Lower lobe of right lung (tissue), 2 donors: ENCODE data around the gene MOB3B. TPM values are rescaled to one million over a fixed set of nuclear protein-coding genes. Genes with fewer than 3 reads are reported as not detected.

Source experiments
- ATAC-seq, 2 donors: fragments of 200-7000 bp; cut with Tn5 transposase; one replicate each; pipeline ENCODE4 v1.9.1; 2020 to 2022; ENCODE audit warnings: mild to moderate bottlenecking in 2 of 2, moderate library complexity in 2 of 2
- DNase-seq: peaks from one replicate; pipeline ENCODE4 v3.0.0-alpha.2; 2020
- H3K27ac ChIP-seq: fragments of 200-600 bp; one replicate; pipeline ENCODE4 v1.8.0; 2022
- H3K27me3 ChIP-seq: fragments of 200-600 bp; one replicate; pipeline ENCODE4 v1.8.0; 2022; ENCODE audit warnings: low read depth
- H3K36me3 ChIP-seq: fragments of 200-600 bp; one replicate; pipeline ENCODE4 v1.8.0; 2022; ENCODE audit warnings: mild to moderate bottlenecking
- H3K4me1 ChIP-seq: fragments of 200-600 bp; one replicate; pipeline ENCODE4 v1.8.0; 2022
- H3K4me3 ChIP-seq: fragments of 200-600 bp; one replicate; pipeline ENCODE4 v1.8.0; 2022; ENCODE audit warnings: mild to moderate bottlenecking
- H3K9me3 ChIP-seq: fragments of 200-600 bp; one replicate; pipeline ENCODE4 v1.8.0; 2022
- CTCF ChIP-seq: fragments of 200-600 bp; IDR thresholded peaks from one replicate; pipeline ENCODE4 v1.8.0; 2022; ENCODE audit warnings: antibody characterized with exemption, mild to moderate bottlenecking
- intact Hi-C: fragments of 100-400 bp; cut with DNase I; formaldehyde crosslinking; loops from one replicate; pipeline ENCODE4 v1.11.0; 2022
- total RNA-seq: library from RNA; stranded (reverse); fragmentation: NEBNext Ultra II Directional; extraction: Animal tissue kit (Norgen Biotek cat#: 25700); gene quantifications from one replicate; pipeline ENCODE4 v1.2.1, GENCODE V29; 2021
- donor health status: DM: no; HTN: yes; CAD: no; lungs with severe emphysema.

MOB3B gene
- total RNA-seq, 1 donor from 2014 or later: 22.7 TPM

- no peak for DNase-seq
- intact Hi-C loops: no loop called here
- no peak for TF ChIP-seq CTCF
- H3K27me3 ChIP-seq: no peaks in the 10 kb centered on the region
- peaks cover 3% of the 10 kb centered on the region for H3K4me1 ChIP-seq
- no peaks in the 10 kb centered on the region for H3K9me3 ChIP-seq
- no peaks in the 10 kb centered on the region for H3K36me3 ChIP-seq
- H3K27ac ChIP-seq: no peak overlapping the region
- no peak for ATAC-seq
- H3K4me3 ChIP-seq: no peak overlapping the region
Observed at GRCh38 chr9:27328483-27328882, 201.1 kb downstream of the MOB3B start.

- Histone ChIP-seq H3K36me3 (no peaks in the 10 kb centered on the region), H3K27me3 (no peaks in the 10 kb centered on the region), H3K4me3 (no peak overlapping the region), H3K27ac (no peak overlapping the region), H3K4me1 (no peaks in the 10 kb centered on the region), H3K9me3 (no peaks in the 10 kb centered on the region)
- ATAC-seq (no peak), DNase-seq (no peak)
- TF ChIP-seq CTCF: no peak
- intact Hi-C loops: no loop called here
Observed at GRCh38 chr9:27311184-27311583, 218.4 kb downstream of the MOB3B start.

- Histone ChIP-seq H3K27ac (no peak overlapping the region), H3K4me3 (no peak overlapping the region), H3K4me1 (no peaks in the 10 kb centered on the region), H3K9me3 (no peaks in the 10 kb centered on the region), H3K27me3 (no peaks in the 10 kb centered on the region), H3K36me3 (no peaks in the 10 kb centered on the region)
- ATAC-seq: no peak
- DNase-seq: no peak
- intact Hi-C loops: no loop called here
- TF ChIP-seq CTCF: no peak
Observed at GRCh38 chr9:27310582-27310981, 219.0 kb downstream of the MOB3B start.

- ATAC-seq (no peak), DNase-seq (no peak)
- H3K27ac ChIP-seq: no peak overlapping the region
- no peaks in the 10 kb centered on the region for H3K9me3 ChIP-seq
- H3K36me3 ChIP-seq: no peaks in the 10 kb centered on the region
- no peak overlapping the region for H3K4me3 ChIP-seq
- no peak for TF ChIP-seq CTCF
- no peaks in the 10 kb centered on the region for H3K27me3 ChIP-seq
- no peaks in the 10 kb centered on the region for H3K4me1 ChIP-seq
- intact Hi-C loops: no loop called here
Observed at GRCh38 chr9:27308691-27309390, 220.8 kb downstream of the MOB3B start.

- intact Hi-C loops: no loop called here
- DNase-seq (no peak), ATAC-seq (no peak)
- H3K9me3 ChIP-seq: no peaks in the 10 kb centered on the region
- no peak overlapping the region for H3K27ac ChIP-seq
- H3K4me3 ChIP-seq: no peak overlapping the region
- no peak for TF ChIP-seq CTCF
- no peaks in the 10 kb centered on the region for H3K4me1 ChIP-seq
- no peaks in the 10 kb centered on the region for H3K27me3 ChIP-seq
- no peaks in the 10 kb centered on the region for H3K36me3 ChIP-seq
Observed at GRCh38 chr9:27304521-27304920, 225.1 kb downstream of the MOB3B start.
